D721Med (cell line): ENCODE data around the gene PPME1.

ENCODE experiments used
- DNase-seq: peaks from one replicate; pipeline ENCODE4 v3.0.0; 2011; ENCODE audit warnings: low spot score; ENCODE audit not compliant: insufficient read length
- FAIRE-seq: peaks from 2 replicates; lab custom pipeline; 2011; peaks lifted over from hg19 to GRCh38; lab: Jason Lieb, UNC
- CTCF ChIP-seq: IDR thresholded peaks from 2 replicates; pipeline ENCODE4 v1.5.1; 2012; ENCODE audit warnings: mild to moderate bottlenecking, control low read depth; ENCODE audit not compliant: insufficient read depth; ENCODE audit errors: missing control alignments

The PPME1 gene

GRCh38 chr11:74248469-74248868 lies 77.4 kb downstream of the PPME1 start:
- FAIRE-seq (peak; percentile 67), DNase-seq (peak; percentile 27)
- no peak for TF ChIP-seq CTCF

GRCh38 chr11:74249496-74249895 lies 78.4 kb downstream of the PPME1 start:
- no peak for DNase-seq
- TF ChIP-seq CTCF = no peak
- FAIRE-seq = no peak

- no peak for TF ChIP-seq CTCF
- no peak for FAIRE-seq
- DNase-seq = no peak
These were observed 82.3 kb downstream of the PPME1 start for GRCh38 chr11:74253361-74253760.

GRCh38 chr11:74255741-74256375 lies 84.8 kb downstream of the PPME1 start:
- TF ChIP-seq CTCF = peak; percentile 89
- FAIRE-seq (peak; percentile 88), DNase-seq (peak; percentile 57)

- DNase-seq (no peak), FAIRE-seq (no peak)
- TF ChIP-seq CTCF = no peak
These were observed 85.5 kb downstream of the PPME1 start for GRCh38 chr11:74256378-74257133.

GRCh38 chr11:74257959-74258553 lies 87.0 kb downstream of the PPME1 start:
- DNase-seq (no peak), FAIRE-seq (no peak)
- no peak for TF ChIP-seq CTCF
